Activated CD4-positive, alpha-beta T cell treated with anti-CD3 and anti-CD28 coated beads, Interleukin-2, amount 10 ng/mL, durations not matched to agents 24 days and 14 days (primary cell): ENCODE data around the gene SEMA5B. TPM values are rescaled to one million over a fixed set of nuclear protein-coding genes. Genes with fewer than 3 reads are reported as not detected.

Experiments used
- DNase-seq: peaks from one replicate; pipeline ENCODE4 v3.0.0; 2022
- H3K27ac Mint-ChIP-seq: one replicate; pipeline ENCODE4 v1.8.0; 2022; ENCODE audit warnings: mild to moderate bottlenecking, mixed read lengths
- H3K27me3 Mint-ChIP-seq: one replicate; pipeline ENCODE4 v1.8.0; 2022; ENCODE audit warnings: mixed read lengths
- H3K36me3 Mint-ChIP-seq: one replicate; pipeline ENCODE4 v1.8.0; 2022; ENCODE audit warnings: low read depth, mild to moderate bottlenecking, mixed read lengths
- H3K4me1 Mint-ChIP-seq: one replicate; pipeline ENCODE4 v1.8.0; 2021; ENCODE audit warnings: mixed read lengths
- H3K4me3 Mint-ChIP-seq: one replicate; pipeline ENCODE4 v1.8.0; 2022; ENCODE audit warnings: mild to moderate bottlenecking, moderate library complexity, mixed read lengths
- H3K9me3 Mint-ChIP-seq: one replicate; pipeline ENCODE4 v1.8.0; 2021; ENCODE audit warnings: mixed read lengths
- intact Hi-C: fragments of 100-400 bp; cut with micrococcal nuclease; formaldehyde crosslinking; loops from one replicate; pipeline ENCODE4 v1.15.1; 2023
- total RNA-seq: library from RNA; stranded (reverse); gene quantifications from 2 replicates; pipeline ENCODE4 v1.2.3, GENCODE V29; 2022

The SEMA5B gene
- total RNA-seq, 1 donor from 2014 or later = not detected

DNA sequence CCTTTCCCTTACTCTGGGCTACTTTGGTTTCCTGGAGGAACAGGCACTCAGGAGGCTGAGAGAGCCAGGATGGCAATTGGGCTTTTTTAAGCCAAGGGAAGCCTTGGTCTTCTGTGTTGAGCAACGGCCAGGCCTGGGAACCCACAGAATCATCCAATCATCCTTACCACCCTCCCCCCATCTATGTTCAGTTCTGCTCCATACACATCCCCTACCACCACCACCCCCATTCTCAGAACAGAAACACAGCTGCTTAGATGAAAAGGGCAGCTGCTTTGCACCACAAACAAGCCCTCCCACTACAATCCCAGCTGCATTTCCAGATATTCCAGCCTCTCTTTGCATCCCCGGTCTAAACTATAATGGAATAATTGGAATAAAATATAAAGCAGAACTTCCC is 21.0 kb downstream of the SEMA5B start:
- intact Hi-C loops = no loop called here
- no peak for DNase-seq
- Mint-ChIP-seq H3K4me3 (no peak overlapping the region), H3K27ac (no peak overlapping the region), H3K36me3 (no peaks in the 10 kb centered on the region), H3K27me3 (peaks cover 70% of the 10 kb centered on the region), H3K4me1 (peaks cover 4% of the 10 kb centered on the region), H3K9me3 (no peaks in the 10 kb centered on the region)

DNA sequence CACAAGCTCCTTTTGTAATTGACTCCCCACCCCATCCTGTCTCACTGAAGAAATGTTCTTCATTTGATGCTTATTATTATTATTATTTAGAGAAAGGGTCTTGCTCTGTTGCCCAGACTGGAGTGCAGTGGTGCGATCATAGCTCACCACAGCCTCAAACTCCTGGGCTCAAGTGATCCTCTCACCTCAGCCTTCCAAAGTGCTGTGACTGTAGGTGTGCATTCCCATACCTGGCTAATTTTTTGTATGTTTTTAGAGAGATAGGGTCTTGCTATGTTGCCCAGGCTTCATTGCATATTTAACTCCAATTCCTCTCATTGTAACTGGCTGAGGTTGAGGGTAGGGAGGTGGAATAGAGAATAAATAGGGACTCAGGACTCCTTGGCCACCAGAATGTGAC is 22.3 kb downstream of the SEMA5B start:
- Mint-ChIP-seq H3K4me1 (peaks cover 4% of the 10 kb centered on the region), H3K27me3 (peaks cover 69% of the 10 kb centered on the region), H3K27ac (no peak overlapping the region), H3K4me3 (no peak overlapping the region), H3K36me3 (no peaks in the 10 kb centered on the region), H3K9me3 (no peaks in the 10 kb centered on the region)
- intact Hi-C loops = no loop called here
- DNase-seq = no peak

DNA sequence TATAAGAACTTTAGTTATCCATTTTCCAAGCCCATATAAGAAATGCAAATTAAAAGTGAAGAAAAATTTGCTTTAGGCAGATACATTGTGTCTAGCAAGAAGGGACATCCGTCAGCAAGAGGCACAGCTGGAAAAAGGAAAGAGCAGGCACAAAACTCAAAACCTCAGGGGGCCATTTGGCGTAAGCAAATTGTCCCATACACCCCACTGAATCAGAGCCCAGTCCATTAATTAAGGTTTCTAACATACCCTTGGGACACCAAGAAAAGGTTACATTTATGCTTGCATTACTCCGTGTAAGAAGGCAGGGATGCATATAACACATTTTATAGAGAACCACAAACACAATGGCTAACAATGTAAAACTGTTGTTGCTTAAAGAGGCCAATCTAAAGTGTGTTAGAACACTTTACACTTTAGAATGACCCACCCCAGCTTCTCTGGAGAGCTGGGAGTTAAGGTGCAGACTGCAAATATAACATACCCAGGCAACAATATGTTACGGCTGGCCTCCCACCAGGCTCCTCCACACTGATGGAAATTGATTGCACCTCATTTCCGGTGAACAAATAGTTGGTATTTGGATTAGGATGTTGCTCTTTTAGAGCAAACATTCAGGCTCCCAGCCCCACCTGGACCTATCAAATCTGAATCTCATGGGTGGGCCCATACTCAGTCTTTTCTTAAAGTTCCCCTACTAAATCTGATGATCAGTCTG is 23.2 kb downstream of the SEMA5B start:
- Mint-ChIP-seq H3K4me3 (no peak overlapping the region), H3K9me3 (no peaks in the 10 kb centered on the region), H3K27ac (no peak overlapping the region), H3K27me3 (peaks cover 61% of the 10 kb centered on the region), H3K4me1 (peaks cover 4% of the 10 kb centered on the region), H3K36me3 (no peaks in the 10 kb centered on the region)
- DNase-seq = no peak
- intact Hi-C loops = no loop called here

DNA sequence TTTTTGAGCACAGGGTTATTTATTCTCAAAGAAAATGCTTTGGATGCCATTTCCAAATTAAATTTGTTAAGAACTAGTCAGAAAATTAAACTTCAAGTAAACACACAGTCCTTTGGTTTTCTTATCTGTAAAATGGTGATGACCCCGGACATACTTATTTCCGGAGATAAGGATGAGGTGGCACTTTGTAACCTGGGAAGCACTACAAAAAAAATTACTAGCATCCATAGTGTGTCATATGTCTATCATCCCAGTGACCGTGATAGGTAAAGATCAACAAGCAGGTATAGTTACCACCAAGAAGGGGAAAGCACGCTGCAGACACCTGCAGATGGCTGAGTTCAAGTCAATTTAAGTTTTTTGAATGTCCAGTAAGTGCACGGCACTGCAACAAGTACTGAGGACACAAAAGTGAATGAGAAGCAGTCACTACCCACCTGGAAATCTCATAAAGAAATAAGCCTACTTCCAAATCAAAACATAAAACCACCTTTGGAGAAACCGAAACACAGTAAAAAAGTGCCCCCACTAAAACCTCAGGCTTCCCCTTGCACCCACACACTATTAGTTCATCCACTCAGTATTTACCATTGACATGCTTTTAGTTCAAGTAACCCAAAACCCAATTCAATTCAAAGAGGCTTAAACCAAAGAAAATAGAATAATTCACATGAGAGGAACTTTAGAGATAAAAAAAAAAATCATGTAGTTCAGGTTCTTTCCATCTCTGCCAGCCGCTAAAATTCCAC is 24.6 kb downstream of the SEMA5B start:
- DNase-seq = no peak
- Mint-ChIP-seq H3K4me3 (no peak overlapping the region), H3K9me3 (no peaks in the 10 kb centered on the region), H3K27ac (no peak overlapping the region), H3K36me3 (no peaks in the 10 kb centered on the region), H3K27me3 (peaks cover 49% of the 10 kb centered on the region), H3K4me1 (peaks cover 4% of the 10 kb centered on the region)
- intact Hi-C loops = no loop called here

DNA sequence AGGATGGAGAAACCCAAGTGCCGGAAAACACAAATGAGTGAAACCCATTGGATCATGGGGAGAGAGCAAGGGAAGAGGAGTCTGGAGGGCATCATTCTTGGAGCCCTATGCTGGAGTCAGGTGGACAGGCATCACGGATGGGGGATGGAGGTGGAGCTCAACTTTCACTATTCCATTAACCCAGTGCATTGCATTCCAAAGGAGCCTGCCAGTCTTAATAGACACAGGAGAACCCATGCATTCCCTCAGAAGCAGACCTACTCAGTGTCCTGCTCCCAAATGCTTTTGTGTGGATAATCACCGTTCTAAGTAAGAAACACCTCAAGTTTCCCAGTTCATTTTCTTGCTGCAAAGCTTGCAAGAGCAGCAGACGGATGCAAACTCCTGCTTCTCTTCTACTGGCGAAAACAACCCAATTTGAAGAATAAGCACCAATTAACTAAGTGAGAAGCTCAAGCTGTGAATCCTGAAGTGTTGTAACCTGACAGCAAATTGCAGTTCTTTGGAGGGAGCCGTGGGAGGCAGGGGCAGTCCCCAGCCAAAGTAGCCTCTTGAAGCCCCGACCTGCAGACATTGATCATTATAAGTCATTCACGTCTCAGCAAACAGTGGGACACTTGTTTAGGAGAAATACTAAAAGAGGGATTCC is 25.3 kb downstream of the SEMA5B start:
- no peak overlapping the region for H3K4me3 Mint-ChIP-seq
- DNase-seq = no peak
- no peak overlapping the region for H3K27ac Mint-ChIP-seq
- H3K36me3 Mint-ChIP-seq = no peaks in the 10 kb centered on the region
- peaks cover 46% of the 10 kb centered on the region for H3K27me3 Mint-ChIP-seq
- H3K9me3 Mint-ChIP-seq = no peaks in the 10 kb centered on the region
- H3K4me1 Mint-ChIP-seq = peaks cover 4% of the 10 kb centered on the region
- intact Hi-C loops = no loop called here

DNA sequence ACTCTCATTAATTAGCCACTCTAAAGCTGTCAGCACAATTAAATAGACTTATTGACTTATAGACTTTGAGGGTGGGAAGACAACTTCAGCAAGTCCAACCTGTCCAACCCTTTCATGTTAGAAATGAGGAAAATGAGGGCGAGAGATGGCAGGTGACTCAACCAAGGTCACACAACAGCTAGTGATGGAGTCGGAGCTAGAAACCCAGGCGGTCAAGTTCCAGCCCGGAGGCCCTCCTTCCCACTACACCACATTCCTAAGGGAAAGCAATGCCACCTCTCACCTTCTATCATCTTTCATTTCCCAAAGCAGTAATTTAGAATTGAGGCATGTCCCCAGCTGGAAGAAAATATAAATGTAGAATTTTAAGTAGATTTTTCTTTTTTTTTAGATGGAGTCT is 28.7 kb downstream of the SEMA5B start:
- H3K27ac Mint-ChIP-seq = no peak overlapping the region
- no peaks in the 10 kb centered on the region for H3K36me3 Mint-ChIP-seq
- intact Hi-C loops = no loop called here
- H3K27me3 Mint-ChIP-seq = peaks cover 30% of the 10 kb centered on the region
- H3K4me1 Mint-ChIP-seq = peaks cover 4% of the 10 kb centered on the region
- no peak for DNase-seq
- no peaks in the 10 kb centered on the region for H3K9me3 Mint-ChIP-seq
- H3K4me3 Mint-ChIP-seq = no peak overlapping the region

DNA sequence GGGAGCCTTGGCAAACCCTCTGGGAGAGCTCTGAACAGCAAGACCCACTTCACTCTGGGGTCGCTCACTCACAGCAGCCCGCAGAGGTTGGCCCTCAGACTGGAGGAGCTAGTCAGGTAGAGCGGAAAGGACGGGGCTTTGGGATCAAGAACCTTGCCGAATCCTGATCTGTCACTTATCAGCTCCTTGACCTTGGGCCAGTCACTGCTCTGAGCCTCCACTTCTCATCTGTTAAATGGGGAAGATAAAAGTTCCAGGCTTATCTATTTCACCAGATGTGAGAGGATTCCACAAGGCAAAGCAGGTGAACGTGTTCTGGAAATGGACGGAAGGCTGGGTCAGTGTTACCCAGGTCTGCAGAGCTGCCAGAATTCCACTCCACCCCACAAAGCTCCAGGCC is 29.4 kb downstream of the SEMA5B start:
- Mint-ChIP-seq H3K4me3 (no peak overlapping the region), H3K4me1 (peaks cover 4% of the 10 kb centered on the region), H3K27me3 (peaks cover 31% of the 10 kb centered on the region), H3K36me3 (no peaks in the 10 kb centered on the region), H3K9me3 (no peaks in the 10 kb centered on the region), H3K27ac (no peak overlapping the region)
- intact Hi-C loops = no loop called here
- no peak for DNase-seq

DNA sequence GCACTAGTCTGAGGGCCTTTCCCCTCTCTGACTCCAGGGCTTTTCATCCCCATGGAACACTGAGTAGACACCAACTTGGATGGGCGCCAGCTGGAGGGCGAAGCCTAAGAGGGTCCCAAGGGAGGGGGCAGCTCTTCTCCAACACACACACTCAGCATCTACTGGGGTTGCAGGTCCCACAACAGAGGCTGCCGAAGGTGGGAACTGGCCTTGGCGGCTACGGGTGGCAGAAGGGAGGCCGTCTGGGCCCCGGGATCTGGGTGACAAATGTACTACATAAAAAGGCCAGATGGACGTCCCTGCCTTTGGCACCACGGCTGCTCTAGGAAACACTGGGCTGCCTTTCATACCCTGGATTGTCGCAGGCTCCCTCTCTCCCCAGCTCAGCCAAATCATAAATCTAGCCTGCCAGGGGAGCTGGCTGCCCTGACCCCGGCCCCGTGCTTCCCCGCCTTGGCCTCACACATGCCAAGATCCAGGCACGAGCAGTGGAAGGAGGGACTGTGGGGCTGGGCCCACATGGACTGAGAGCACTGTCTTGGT is 31.5 kb downstream of the SEMA5B start:
- H3K4me3 Mint-ChIP-seq = no peak overlapping the region
- H3K36me3 Mint-ChIP-seq = no peaks in the 10 kb centered on the region
- H3K27me3 Mint-ChIP-seq = peaks cover 21% of the 10 kb centered on the region
- no peaks in the 10 kb centered on the region for H3K4me1 Mint-ChIP-seq
- intact Hi-C loops = no loop called here
- H3K9me3 Mint-ChIP-seq = no peaks in the 10 kb centered on the region
- no peak for DNase-seq
- no peak overlapping the region for H3K27ac Mint-ChIP-seq

DNA sequence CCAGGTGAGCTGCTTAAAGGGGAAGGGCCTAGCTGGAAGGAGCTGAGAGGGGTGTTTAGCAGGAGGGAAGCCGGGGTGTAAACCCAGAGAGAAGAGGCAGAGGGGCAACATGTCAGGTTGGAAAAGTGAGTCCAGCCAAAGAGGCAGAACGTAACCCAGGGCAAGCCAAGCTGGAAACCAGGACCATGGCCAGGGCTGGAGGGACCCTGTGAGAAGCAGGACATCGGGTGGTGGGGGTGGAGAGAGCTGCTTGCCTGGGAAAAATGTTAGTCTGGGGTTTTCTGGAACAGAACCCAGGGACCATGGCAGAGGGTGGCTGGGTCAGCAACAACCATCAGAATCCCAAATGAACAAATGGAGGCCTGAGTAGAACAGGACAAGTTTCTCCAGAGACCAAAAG is 32.6 kb downstream of the SEMA5B start:
- H3K27me3 Mint-ChIP-seq = peaks cover 25% of the 10 kb centered on the region
- H3K36me3 Mint-ChIP-seq = no peaks in the 10 kb centered on the region
- H3K9me3 Mint-ChIP-seq = no peaks in the 10 kb centered on the region
- H3K4me1 Mint-ChIP-seq = no peaks in the 10 kb centered on the region
- H3K4me3 Mint-ChIP-seq = no peak overlapping the region
- H3K27ac Mint-ChIP-seq = no peak overlapping the region
- DNase-seq = no peak
- intact Hi-C loops = no loop called here

DNA sequence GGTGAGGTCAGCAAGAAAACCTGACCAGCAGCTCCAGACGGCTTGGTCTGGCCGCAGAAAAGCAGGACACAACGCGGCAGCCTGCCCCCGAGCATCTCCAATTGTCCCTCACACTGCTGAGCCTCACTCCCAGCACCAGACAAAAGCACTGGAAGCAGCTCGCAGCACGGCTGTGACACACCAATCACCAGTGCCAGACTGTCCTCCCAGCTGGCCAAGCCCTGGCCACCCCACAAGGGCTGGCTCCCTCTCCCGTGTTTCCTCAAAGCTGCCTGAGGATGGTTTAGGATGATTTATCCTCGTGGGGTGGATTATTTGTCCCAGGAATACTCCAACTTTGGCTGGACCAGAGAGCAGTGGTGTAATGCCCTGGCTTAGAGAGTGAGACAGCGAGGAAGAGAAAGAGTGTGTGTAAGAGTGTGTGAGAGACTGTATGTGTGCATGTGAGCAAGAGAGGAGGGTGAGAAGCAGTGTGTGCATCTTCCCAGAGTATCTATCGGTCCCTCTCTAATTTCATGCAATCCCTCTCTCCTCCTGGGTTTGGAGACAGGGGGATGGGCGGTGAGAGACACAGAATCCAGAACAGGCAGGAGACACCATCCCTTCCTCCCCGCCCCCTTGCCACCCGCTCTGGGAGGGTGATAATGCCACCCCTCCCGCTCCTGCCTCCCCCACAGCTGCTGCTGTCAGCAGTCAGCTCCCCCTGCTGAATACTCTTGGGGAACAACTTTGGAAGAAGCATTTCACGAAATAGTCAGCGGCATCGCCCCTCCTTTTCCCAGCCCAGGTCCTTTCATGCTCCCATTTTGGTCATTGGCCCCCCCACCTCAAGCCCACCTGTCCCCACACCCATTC is 34.2 kb downstream of the SEMA5B start:
- intact Hi-C loops = no loop called here
- DNase-seq = no peak
- Mint-ChIP-seq H3K4me1 (no peaks in the 10 kb centered on the region), H3K4me3 (no peak overlapping the region), H3K9me3 (no peaks in the 10 kb centered on the region), H3K27ac (no peak overlapping the region), H3K27me3 (peaks cover 30% of the 10 kb centered on the region), H3K36me3 (no peaks in the 10 kb centered on the region)

DNA sequence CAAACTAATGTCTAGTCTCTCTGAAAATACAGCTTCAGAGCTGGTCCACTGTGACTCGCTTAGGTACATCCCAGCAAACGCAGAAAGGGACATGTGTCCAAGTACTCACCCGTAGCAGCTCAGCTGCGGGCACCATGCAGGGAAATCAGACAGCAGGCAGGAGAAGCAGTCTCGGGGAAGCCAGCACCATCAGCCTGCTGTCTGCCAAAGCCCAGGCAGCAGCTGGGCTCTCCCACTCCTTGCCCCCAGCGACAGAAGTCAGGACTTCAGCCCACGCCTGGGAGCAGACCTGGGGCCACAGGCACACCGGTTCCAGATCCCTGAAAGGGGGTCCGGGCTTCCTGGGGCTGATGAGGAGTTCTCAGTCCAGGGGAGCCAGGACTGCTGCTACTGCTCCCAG is 34.9 kb downstream of the SEMA5B start:
- H3K4me3 Mint-ChIP-seq = no peak overlapping the region
- no peaks in the 10 kb centered on the region for H3K9me3 Mint-ChIP-seq
- H3K4me1 Mint-ChIP-seq = no peaks in the 10 kb centered on the region
- DNase-seq = no peak
- intact Hi-C loops = no loop called here
- H3K36me3 Mint-ChIP-seq = no peaks in the 10 kb centered on the region
- H3K27ac Mint-ChIP-seq = no peak overlapping the region
- peaks cover 36% of the 10 kb centered on the region for H3K27me3 Mint-ChIP-seq

DNA sequence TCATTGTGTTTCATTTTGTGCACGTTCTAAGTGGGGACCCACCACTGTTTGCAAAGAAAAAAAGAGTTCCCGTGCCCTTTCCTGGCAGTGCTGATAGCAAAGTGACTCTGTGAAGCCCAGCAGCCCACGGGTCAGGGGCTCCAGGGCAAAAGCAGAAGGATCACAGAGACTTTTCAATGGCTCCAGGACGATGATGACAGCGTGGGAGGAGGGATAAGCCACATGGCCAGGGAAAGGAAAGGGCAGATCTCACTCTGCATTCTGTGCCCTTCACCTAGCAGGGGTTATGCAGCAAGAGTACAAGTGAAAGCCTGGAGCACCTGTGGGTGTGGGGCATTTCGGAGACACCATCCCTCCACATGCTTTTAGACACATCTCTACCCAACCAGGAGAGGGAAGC is 35.4 kb downstream of the SEMA5B start:
- Mint-ChIP-seq H3K4me3 (no peak overlapping the region), H3K4me1 (no peaks in the 10 kb centered on the region), H3K36me3 (no peaks in the 10 kb centered on the region), H3K27ac (no peak overlapping the region), H3K9me3 (no peaks in the 10 kb centered on the region), H3K27me3 (peaks cover 38% of the 10 kb centered on the region)
- intact Hi-C loops = no loop called here
- DNase-seq = no peak

DNA sequence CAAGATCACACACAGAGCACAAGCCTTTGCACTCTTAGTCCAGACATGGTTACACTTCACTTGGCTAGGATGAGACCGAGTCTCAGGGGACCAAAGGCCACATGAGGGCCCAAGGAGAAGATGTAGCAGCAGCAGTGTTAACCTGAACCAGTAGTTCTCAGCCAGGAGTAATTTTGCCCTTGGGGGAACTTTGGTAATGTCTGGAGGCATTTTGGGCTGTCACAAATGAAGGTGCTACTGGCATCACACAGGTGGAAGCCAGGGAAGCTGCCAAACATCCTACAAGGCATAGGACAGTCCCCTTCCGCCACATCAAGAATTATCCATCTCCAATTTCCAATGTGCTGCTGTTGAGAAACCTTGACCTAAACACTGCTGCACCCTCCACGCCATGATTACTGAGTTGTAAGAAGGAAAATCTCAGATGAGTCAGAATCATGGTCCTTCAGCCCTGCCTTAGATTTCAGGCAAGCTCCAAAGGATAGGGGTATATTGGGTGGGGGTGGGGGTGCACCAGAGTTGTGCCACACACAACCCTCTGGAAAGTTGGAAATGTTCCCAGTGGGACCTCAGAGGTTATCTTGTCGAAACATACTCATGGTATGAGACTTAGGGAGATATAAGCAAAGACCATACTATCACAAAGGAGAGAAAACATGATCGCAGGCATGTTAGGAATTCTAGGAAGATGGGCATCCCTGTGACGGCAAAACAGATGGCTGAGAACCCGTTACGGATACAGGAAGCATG is 36.2 kb downstream of the SEMA5B start:
- Mint-ChIP-seq H3K4me3 (no peak overlapping the region), H3K36me3 (no peaks in the 10 kb centered on the region), H3K27ac (no peak overlapping the region), H3K9me3 (no peaks in the 10 kb centered on the region), H3K27me3 (peaks cover 41% of the 10 kb centered on the region), H3K4me1 (no peaks in the 10 kb centered on the region)
- DNase-seq = no peak
- intact Hi-C loops = no loop called here
